ENCODE measurements around the gene CORO2B. TPM values are rescaled to one million over a fixed set of nuclear protein-coding genes. Genes with fewer than 3 reads are reported as not detected.

The CORO2B gene
- 2.8 and 4.6 TPM in 2 replicates for total RNA-seq (2014; rRNA removed; shearing (Covaris generic))
- 1.4 and 1.6 TPM in 2 replicates for polyA plus RNA-seq (2016; fragmentation: Nextera tagmentation; extraction: Ambion mirVana)
- long read RNA-seq, partial matches to known transcripts: 0 of 1 reads
- long read RNA-seq, other reads (novel, unspliced or antisense): 1 of 1 reads

GRCh38 chr15:68578980-68579935 lies at the start of gene CORO2B:
Gene CORO2B (plus strand): TSS chr15:68578993. CDS start chr15:68579263, 270 bp downstream.
- Histone ChIP-seq H3K4me1 (ENCODE audit: insufficient read depth) (peaks cover 30% of the 10 kb centered on the region; the same call in 1 of the 2 replicates), H3K36me3 (ENCODE audit: insufficient read depth) (no peaks in the 10 kb centered on the region), H3K4me2 (peak within 1 kb of the TSS; percentile 98), H4K20me1 (replicated peaks; ENCODE audit: insufficient read depth) (no peaks in the 10 kb centered on the region), H3F3A (replicated peaks; ENCODE audit: low read depth) (0 out of 2 replicates have a peak, but pooled peaks cover 6% of the 10 kb centered on the region), H3K27ac (ENCODE audit: low read depth) (no peak within 1 kb of the TSS), H3K27me3 (ENCODE audit: insufficient read depth) (peaks cover 52% of the 10 kb centered on the region), H3K79me2 (replicated peaks; ENCODE audit: insufficient read depth) (no peaks in the 10 kb centered on the region), H2AFZ (peak within 1 kb of the TSS; percentile 94), H3K9me2 (ENCODE audit: insufficient read depth) (no peaks in the 10 kb centered on the region), H3K4me3 (peak within 1 kb of the TSS; percentile 84)
- DNase-seq (ENCODE audit: low spot score) (peak; percentile 80), ATAC-seq (peak; percentile 48)
- Mint-ChIP-seq H3K27ac (no peak within 1 kb of the TSS), H3K4me3 (peak within 1 kb of the TSS; percentile 77), H3K4me1 (peaks cover 54% of the 10 kb centered on the region), H3K9me3 (no peaks in the 10 kb centered on the region), H3K27me3 (ENCODE audit: insufficient read depth, low read depth, poor library complexity) (peaks cover 40% of the 10 kb centered on the region), H3K36me3 (ENCODE audit: low read depth) (no peaks in the 10 kb centered on the region; the same call in 2 of the 3 replicates)
- TF ChIP-seq EZH2 (IDR thresholded peaks at IDR 0.05; ENCODE audit: low read depth, unreplicated experiment) (peak; percentile 41), JUNB (IDR thresholded peaks at IDR 0.05; ENCODE audit: unreplicated experiment) (no peak)

- H3K27me3 Mint-ChIP-seq (ENCODE audit: insufficient read depth, low read depth, poor library complexity): no peaks in the 10 kb centered on the region
- no peak for TF ChIP-seq ZNF331 (CRISPR knock-in tag; IDR thresholded peaks at IDR 0.05; ENCODE audit: low read depth)
Measured at GRCh38 chr15:68531387-68532179, 47.2 kb upstream of the CORO2B start.

GRCh38 chr15:68536331-68537095 lies 42.3 kb upstream of the CORO2B start:
- Histone ChIP-seq H4K20me1 (replicated peaks; ENCODE audit: insufficient read depth) (no peaks in the 10 kb centered on the region), H3F3A (replicated peaks; ENCODE audit: low read depth) (no peaks in the 10 kb centered on the region), H2AFZ (no peak overlapping the region), H3K9me2 (ENCODE audit: insufficient read depth) (no peaks in the 10 kb centered on the region; the same call in 1 of the 2 replicates), H3K4me1 (ENCODE audit: insufficient read depth) (no peaks in the 10 kb centered on the region), H3K79me2 (replicated peaks; ENCODE audit: insufficient read depth) (no peaks in the 10 kb centered on the region), H3K27ac (ENCODE audit: low read depth) (no peak overlapping the region), H3K4me3 (no peak overlapping the region), H3K27me3 (ENCODE audit: insufficient read depth) (no peaks in the 10 kb centered on the region), H3K36me3 (ENCODE audit: insufficient read depth) (no peaks in the 10 kb centered on the region), H3K4me2 (no peak overlapping the region)
- H3K4me1 Mint-ChIP-seq: no peaks in the 10 kb centered on the region
- no peak overlapping the region for H3K4me3 Mint-ChIP-seq
- DNase-seq (ENCODE audit: low spot score) (no peak), ATAC-seq (no peak)
- peaks cover 22% of the 10 kb centered on the region; the same call in 2 of the 3 replicates for H3K9me3 Mint-ChIP-seq
- peaks cover 6% of the 10 kb centered on the region; the same call in 2 of the 3 replicates for H3K36me3 Mint-ChIP-seq (ENCODE audit: low read depth)
- peaks cover 2% of the 10 kb centered on the region for H3K27me3 Mint-ChIP-seq (ENCODE audit: insufficient read depth, low read depth, poor library complexity)
- H3K27ac Mint-ChIP-seq: no peak overlapping the region
- no peak for TF ChIP-seq ZNF331 (CRISPR knock-in tag; IDR thresholded peaks at IDR 0.05; ENCODE audit: low read depth)
- TF ChIP-seq, protein P1, sequence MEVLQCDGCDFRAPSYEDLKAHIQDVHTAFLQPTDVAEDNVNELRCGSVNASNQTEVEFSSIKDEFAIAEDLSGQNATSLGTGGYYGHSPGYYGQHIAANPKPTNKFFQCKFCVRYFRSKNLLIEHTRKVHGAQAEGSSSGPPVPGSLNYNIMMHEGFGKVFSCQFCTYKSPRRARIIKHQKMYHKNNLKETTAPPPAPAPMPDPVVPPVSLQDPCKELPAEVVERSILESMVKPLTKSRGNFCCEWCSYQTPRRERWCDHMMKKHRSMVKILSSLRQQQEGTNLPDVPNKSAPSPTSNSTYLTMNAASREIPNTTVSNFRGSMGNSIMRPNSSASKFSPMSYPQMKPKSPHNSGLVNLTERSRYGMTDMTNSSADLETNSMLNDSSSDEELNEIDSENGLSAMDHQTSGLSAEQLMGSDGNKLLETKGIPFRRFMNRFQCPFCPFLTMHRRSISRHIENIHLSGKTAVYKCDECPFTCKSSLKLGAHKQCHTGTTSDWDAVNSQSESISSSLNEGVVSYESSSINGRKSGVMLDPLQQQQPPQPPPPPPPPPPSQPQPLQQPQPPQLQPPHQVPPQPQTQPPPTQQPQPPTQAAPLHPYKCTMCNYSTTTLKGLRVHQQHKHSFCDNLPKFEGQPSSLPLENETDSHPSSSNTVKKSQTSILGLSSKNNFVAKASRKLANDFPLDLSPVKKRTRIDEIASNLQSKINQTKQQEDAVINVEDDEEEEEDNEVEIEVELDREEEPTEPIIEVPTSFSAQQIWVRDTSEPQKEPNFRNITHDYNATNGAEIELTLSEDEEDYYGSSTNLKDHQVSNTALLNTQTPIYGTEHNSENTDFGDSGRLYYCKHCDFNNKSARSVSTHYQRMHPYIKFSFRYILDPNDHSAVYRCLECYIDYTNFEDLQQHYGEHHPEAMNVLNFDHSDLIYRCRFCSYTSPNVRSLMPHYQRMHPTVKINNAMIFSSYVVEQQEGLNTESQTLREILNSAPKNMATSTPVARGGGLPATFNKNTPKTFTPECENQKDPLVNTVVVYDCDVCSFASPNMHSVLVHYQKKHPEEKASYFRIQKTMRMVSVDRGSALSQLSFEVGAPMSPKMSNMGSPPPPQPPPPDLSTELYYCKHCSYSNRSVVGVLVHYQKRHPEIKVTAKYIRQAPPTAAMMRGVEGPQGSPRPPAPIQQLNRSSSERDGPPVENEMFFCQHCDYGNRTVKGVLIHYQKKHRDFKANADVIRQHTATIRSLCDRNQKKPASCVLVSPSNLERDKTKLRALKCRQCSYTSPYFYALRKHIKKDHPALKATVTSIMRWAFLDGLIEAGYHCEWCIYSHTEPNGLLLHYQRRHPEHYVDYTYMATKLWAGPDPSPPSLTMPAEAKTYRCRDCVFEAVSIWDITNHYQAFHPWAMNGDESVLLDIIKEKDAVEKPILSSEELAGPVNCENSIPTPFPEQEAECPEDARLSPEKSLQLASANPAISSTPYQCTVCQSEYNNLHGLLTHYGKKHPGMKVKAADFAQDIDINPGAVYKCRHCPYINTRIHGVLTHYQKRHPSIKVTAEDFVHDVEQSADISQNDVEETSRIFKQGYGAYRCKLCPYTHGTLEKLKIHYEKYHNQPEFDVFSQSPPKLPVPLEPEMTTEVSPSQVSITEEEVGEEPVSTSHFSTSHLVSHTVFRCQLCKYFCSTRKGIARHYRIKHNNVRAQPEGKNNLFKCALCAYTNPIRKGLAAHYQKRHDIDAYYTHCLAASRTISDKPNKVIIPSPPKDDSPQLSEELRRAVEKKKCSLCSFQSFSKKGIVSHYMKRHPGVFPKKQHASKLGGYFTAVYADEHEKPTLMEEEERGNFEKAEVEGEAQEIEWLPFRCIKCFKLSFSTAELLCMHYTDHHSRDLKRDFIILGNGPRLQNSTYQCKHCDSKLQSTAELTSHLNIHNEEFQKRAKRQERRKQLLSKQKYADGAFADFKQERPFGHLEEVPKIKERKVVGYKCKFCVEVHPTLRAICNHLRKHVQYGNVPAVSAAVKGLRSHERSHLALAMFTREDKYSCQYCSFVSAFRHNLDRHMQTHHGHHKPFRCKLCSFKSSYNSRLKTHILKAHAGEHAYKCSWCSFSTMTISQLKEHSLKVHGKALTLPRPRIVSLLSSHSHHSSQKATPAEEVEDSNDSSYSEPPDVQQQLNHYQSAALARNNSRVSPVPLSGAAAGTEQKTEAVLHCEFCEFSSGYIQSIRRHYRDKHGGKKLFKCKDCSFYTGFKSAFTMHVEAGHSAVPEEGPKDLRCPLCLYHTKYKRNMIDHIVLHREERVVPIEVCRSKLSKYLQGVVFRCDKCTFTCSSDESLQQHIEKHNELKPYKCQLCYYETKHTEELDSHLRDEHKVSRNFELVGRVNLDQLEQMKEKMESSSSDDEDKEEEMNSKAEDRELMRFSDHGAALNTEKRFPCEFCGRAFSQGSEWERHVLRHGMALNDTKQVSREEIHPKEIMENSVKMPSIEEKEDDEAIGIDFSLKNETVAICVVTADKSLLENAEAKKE (CRISPR knock-in tag; IDR thresholded peaks at IDR 0.05): no peak

More at GRCh38 chr15:68531387-68532179, 47.2 kb upstream of the CORO2B start:
- Histone ChIP-seq H3K4me1 (ENCODE audit: insufficient read depth) (no peaks in the 10 kb centered on the region; the same call in 1 of the 2 replicates), H3K9me2 (ENCODE audit: insufficient read depth) (no peaks in the 10 kb centered on the region; the same call in 1 of the 2 replicates), H4K20me1 (replicated peaks; ENCODE audit: insufficient read depth) (no peaks in the 10 kb centered on the region), H3F3A (replicated peaks; ENCODE audit: low read depth) (no peaks in the 10 kb centered on the region), H2AFZ (no peak overlapping the region), H3K27me3 (ENCODE audit: insufficient read depth) (no peaks in the 10 kb centered on the region), H3K79me2 (replicated peaks; ENCODE audit: insufficient read depth) (no peaks in the 10 kb centered on the region), H3K4me3 (no peak overlapping the region), H3K4me2 (no peak overlapping the region), H3K36me3 (ENCODE audit: insufficient read depth) (no peaks in the 10 kb centered on the region), H3K27ac (ENCODE audit: low read depth) (no peak overlapping the region)
- peaks cover 15% of the 10 kb centered on the region; the same call in 2 of the 3 replicates for H3K9me3 Mint-ChIP-seq
- H3K36me3 Mint-ChIP-seq (ENCODE audit: low read depth): no peaks in the 10 kb centered on the region; the same call in 2 of the 3 replicates
- no peak overlapping the region for H3K27ac Mint-ChIP-seq
- DNase-seq (ENCODE audit: low spot score) (no peak), ATAC-seq (no peak)
- peaks cover 3% of the 10 kb centered on the region for H3K4me1 Mint-ChIP-seq
- no peak overlapping the region for H3K4me3 Mint-ChIP-seq

Data from GM23338 (cell line).